ENCODE results near the gene PTPRJ. TPM values are rescaled to one million over a fixed set of nuclear protein-coding genes. Genes with fewer than 3 reads are reported as not detected.

Gene PTPRJ
- total RNA-seq, 1 experiment from 2014 or later: 43.7 TPM

- POLR2A ChIA-PET (ENCODE audit: unreplicated experiment): no interaction called here
- H3F3A ChIP-seq (ENCODE audit: insufficient read depth, low read depth): peaks cover 15% of the 10 kb centered on the region; the same call in 1 of the 2 replicates
- BruUV-seq (replicated peaks): no TSS peak
- 0 out of 2 replicates have a peak, but pooled peaks cover 2% of the 10 kb centered on the region for H3K4me1 ChIP-seq (replicated peaks; ENCODE audit: insufficient read depth)
- H3K9me3 ChIP-seq (ENCODE audit: insufficient read depth, low read depth): no peaks in the 10 kb centered on the region
- peaks cover 11% of the 10 kb centered on the region; the same call in 1 of the 2 replicates for H3K36me3 ChIP-seq (ENCODE audit: low read depth)
- H3K27ac ChIP-seq: no peak overlapping the region
- H3K27me3 ChIP-seq (ENCODE audit: insufficient read depth, low read depth): no peaks in the 10 kb centered on the region
- no peak for DNase-seq
- H3K4me3 ChIP-seq: no peak overlapping the region
- TF ChIP-seq EZH2 (IDR thresholded peaks at IDR 0.05; ENCODE audit: low read depth): no peak
- TF ChIP-seq, protein P1, sequence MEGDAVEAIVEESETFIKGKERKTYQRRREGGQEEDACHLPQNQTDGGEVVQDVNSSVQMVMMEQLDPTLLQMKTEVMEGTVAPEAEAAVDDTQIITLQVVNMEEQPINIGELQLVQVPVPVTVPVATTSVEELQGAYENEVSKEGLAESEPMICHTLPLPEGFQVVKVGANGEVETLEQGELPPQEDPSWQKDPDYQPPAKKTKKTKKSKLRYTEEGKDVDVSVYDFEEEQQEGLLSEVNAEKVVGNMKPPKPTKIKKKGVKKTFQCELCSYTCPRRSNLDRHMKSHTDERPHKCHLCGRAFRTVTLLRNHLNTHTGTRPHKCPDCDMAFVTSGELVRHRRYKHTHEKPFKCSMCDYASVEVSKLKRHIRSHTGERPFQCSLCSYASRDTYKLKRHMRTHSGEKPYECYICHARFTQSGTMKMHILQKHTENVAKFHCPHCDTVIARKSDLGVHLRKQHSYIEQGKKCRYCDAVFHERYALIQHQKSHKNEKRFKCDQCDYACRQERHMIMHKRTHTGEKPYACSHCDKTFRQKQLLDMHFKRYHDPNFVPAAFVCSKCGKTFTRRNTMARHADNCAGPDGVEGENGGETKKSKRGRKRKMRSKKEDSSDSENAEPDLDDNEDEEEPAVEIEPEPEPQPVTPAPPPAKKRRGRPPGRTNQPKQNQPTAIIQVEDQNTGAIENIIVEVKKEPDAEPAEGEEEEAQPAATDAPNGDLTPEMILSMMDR (conservative IDR thresholded peaks at IDR 0.05): no peak
- CTCF ChIA-PET: no interaction called here
- peaks cover 37% of the 10 kb centered on the region for H3K79me2 ChIP-seq (ENCODE audit: low read depth)
- H3K4me2 ChIP-seq: no peak overlapping the region
- no peaks in the 10 kb centered on the region for H4K20me1 ChIP-seq (ENCODE audit: insufficient read depth)
- no peak overlapping the region for H2AFZ ChIP-seq
- intact Hi-C loops (cut with micrococcal nuclease; ENCODE audit: unreplicated experiment): no loop called here
- H3K9me2 ChIP-seq (ENCODE audit: insufficient read depth): no peaks in the 10 kb centered on the region
These were observed 99.2 kb downstream of the PTPRJ start for GRCh38 chr11:48079596-48079995.

DNA sequence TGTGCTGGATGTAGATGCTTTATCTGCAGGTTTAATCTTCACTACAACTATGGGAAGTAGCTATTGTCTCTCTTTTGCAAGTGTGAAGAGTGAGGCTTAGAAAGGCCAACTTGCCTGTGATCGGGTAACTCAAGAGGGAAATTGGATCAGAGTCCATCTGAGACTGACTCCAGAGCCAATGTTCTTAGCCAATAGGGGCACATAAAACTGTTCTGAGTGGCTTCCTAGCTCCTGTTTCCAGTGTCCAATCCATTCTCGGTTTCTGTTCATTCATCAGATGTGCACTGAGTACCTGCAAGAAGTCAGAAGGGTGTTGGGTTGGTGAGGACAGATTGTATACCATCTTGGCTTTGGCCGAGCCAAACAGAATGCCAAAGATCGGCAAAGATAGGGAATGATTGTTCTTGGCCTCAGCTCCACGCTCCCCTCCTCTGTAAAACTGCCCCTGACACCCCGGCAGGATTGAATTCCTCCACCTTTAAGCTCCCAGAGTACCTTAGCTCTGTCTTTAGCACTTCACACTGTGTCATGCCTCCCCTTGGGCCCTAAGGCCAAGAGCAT lies 100.0 kb downstream of the PTPRJ start:
- H3K9me2 ChIP-seq (ENCODE audit: insufficient read depth): no peaks in the 10 kb centered on the region
- POLR2A ChIA-PET (ENCODE audit: unreplicated experiment): interaction anchor here (0.5 to 1.1 kb wide), 3 partner anchors 24 to 143 kb away, joined by 3 to 5 read pairs (median 3); no protein-coding TSS in a partner anchor
- no TSS peak for BruUV-seq (replicated peaks)
- H2AFZ ChIP-seq: no peak overlapping the region
- H4K20me1 ChIP-seq (ENCODE audit: insufficient read depth): no peaks in the 10 kb centered on the region
- intact Hi-C loops (cut with micrococcal nuclease; ENCODE audit: unreplicated experiment): no loop called here
- H3K27ac ChIP-seq: no peak overlapping the region
- H3F3A ChIP-seq (ENCODE audit: insufficient read depth, low read depth): peaks cover 20% of the 10 kb centered on the region; the same call in 1 of the 2 replicates
- DNase-seq: no peak
- peaks cover 11% of the 10 kb centered on the region; the same call in 1 of the 2 replicates for H3K36me3 ChIP-seq (ENCODE audit: low read depth)
- CTCF ChIA-PET: no interaction called here
- H3K27me3 ChIP-seq (ENCODE audit: insufficient read depth, low read depth): no peaks in the 10 kb centered on the region
- no peak overlapping the region for H3K4me2 ChIP-seq
- H3K9me3 ChIP-seq (ENCODE audit: insufficient read depth, low read depth): no peaks in the 10 kb centered on the region
- TF ChIP-seq EZH2 (IDR thresholded peaks at IDR 0.05; ENCODE audit: low read depth): no peak
- TF ChIP-seq, protein P1 (conservative IDR thresholded peaks at IDR 0.05): no peak
- peaks cover 41% of the 10 kb centered on the region for H3K79me2 ChIP-seq (ENCODE audit: low read depth)
- no peak overlapping the region for H3K4me3 ChIP-seq
- H3K4me1 ChIP-seq (replicated peaks; ENCODE audit: insufficient read depth): no peaks in the 10 kb centered on the region

GRCh38 chr11:48081151-48082010 lies 101.0 kb downstream of the PTPRJ start:
- no peak for TF ChIP-seq EZH2 (IDR thresholded peaks at IDR 0.05; ENCODE audit: low read depth)
- TF ChIP-seq, protein P1 (conservative IDR thresholded peaks at IDR 0.05): no peak
- H3K36me3 ChIP-seq (ENCODE audit: low read depth): peaks cover 11% of the 10 kb centered on the region; the same call in 1 of the 2 replicates
- no peak overlapping the region for H2AFZ ChIP-seq
- H3K9me3 ChIP-seq (ENCODE audit: insufficient read depth, low read depth): no peaks in the 10 kb centered on the region
- intact Hi-C loops (cut with micrococcal nuclease; ENCODE audit: unreplicated experiment): no loop called here
- H3K27ac ChIP-seq: no peak overlapping the region
- H3K4me3 ChIP-seq: no peak overlapping the region
- H3F3A ChIP-seq (ENCODE audit: insufficient read depth, low read depth): peaks cover 25% of the 10 kb centered on the region; the same call in 1 of the 2 replicates
- no peaks in the 10 kb centered on the region for H3K9me2 ChIP-seq (ENCODE audit: insufficient read depth)
- CTCF ChIA-PET: interaction anchor here (0.6 to 0.7 kb wide), 2 partner anchors 10 to 60 kb away, joined by 3 to 6 read pairs; no protein-coding TSS in a partner anchor
- no peaks in the 10 kb centered on the region for H3K4me1 ChIP-seq (replicated peaks; ENCODE audit: insufficient read depth)
- no TSS peak for BruUV-seq (replicated peaks)
- H3K4me2 ChIP-seq: no peak overlapping the region
- POLR2A ChIA-PET (ENCODE audit: unreplicated experiment): interaction anchor here (0.6 to 1.1 kb wide), 4 partner anchors 25 to 149 kb away, joined by 3 to 8 read pairs (median 5); no protein-coding TSS in a partner anchor
- H3K27me3 ChIP-seq (ENCODE audit: insufficient read depth, low read depth): no peaks in the 10 kb centered on the region
- DNase-seq: peak in 1 of 2 experiments; percentile 73
- peaks cover 48% of the 10 kb centered on the region for H3K79me2 ChIP-seq (ENCODE audit: low read depth)
- peaks cover 2% of the 10 kb centered on the region; the same call in 1 of the 2 replicates for H4K20me1 ChIP-seq (ENCODE audit: insufficient read depth)

All from PC-9 (cell line).